HCT116 (cell line): ENCODE results near the gene GRAMD4.

Source experiments
- ELF1 ChIP-seq: IDR thresholded peaks from 2 replicates; pipeline ENCODE4 v1.6.1; 2012; ENCODE audit warnings: low read depth, borderline replicate concordance
- EZH2 ChIP-seq: fragments of 200-600 bp; sonication (generic); IDR thresholded peaks from 2 replicates; pipeline ENCODE4 v1.6.1; 2017; ENCODE audit warnings: antibody characterized with exemption, mixed run types
- POLR2A ChIP-seq: IDR thresholded peaks from 2 replicates; pipeline ENCODE4 v1.7.0; 2011; ENCODE audit warnings: borderline replicate concordance; ENCODE audit not compliant: insufficient read depth, insufficient read length; ENCODE audit errors: extremely low read depth
- POLR2AphosphoS5 ChIP-seq: IDR thresholded peaks from 2 replicates; pipeline ENCODE4 v1.6.1; 2011; ENCODE audit warnings: mild to moderate bottlenecking, low read depth, low read length, moderate library complexity
- SIN3A ChIP-seq: IDR thresholded peaks from 2 replicates; pipeline ENCODE4 v1.6.1; 2012; ENCODE audit warnings: low read depth
- SP1 ChIP-seq: IDR thresholded peaks from 2 replicates; pipeline ENCODE4 v1.6.1; 2012; ENCODE audit warnings: low read depth
- TF ChIP-seq, protein P1 (sequence below), 3 experiments: fragments of 200-600 bp in 1 of 3; sonication (generic) in 1 of 3; IDR thresholded peaks in 2 of 3; conservative IDR thresholded peaks in 1 of 3; 2 replicates each; pipeline ENCODE4 v1.5.1; 2012 to 2017; ENCODE audit warnings: low read depth in 2 of 3, low read length in 2 of 3, antibody characterized with exemption in 1 of 3, borderline replicate concordance in 1 of 3, control low read depth in 1 of 3, mild to moderate bottlenecking in 1 of 3, mixed read lengths in 1 of 3, mixed run types in 1 of 3, moderate library complexity in 1 of 3; ENCODE audit not compliant: insufficient read depth in 1 of 3
- TF ChIP-seq, protein P2 (sequence below): IDR thresholded peaks from 2 replicates; pipeline ENCODE4 v1.6.1; 2012
- TF ChIP-seq, protein P3 (sequence below): IDR thresholded peaks from 2 replicates; pipeline ENCODE4 v1.6.1; 2011; ENCODE audit warnings: mild to moderate bottlenecking, low read length, moderate library complexity; ENCODE audit not compliant: insufficient replicate concordance; ENCODE audit errors: extremely low read depth
- TF ChIP-seq, protein P4 (sequence below): IDR thresholded peaks from 2 replicates; pipeline ENCODE4 v1.6.1; 2012

DNA sequence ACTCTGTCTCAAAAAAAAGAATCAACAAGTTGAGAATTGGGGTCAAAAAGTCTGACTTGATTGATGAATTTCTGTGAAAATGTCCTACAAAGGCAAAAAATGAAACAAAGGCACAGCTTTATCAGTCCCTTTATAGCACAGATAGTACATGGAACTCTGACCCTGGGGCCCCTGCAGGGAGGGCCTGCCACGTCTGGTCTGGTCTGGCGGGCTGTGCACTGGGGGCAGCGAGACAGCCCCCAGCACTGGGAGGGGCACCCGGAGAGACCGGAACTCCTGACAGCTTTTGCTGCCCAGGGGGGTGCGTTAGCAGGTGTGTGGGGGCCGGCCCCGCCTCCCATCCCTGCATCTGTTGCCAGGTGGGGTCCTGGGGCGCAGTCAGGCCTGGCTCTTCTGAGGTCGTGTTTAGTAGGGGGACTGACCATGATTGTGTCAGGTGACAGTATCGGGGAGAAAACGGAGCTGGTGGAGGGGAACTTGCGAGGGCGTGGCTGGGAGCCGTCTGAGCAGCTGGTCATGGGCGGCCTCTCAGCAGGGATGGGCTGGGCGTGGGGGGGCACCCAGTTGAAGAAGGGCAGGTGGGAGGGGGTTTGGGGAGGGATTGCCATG lies 51.7 kb downstream of the GRAMD4 start:
- TF ChIP-seq, protein P1, sequence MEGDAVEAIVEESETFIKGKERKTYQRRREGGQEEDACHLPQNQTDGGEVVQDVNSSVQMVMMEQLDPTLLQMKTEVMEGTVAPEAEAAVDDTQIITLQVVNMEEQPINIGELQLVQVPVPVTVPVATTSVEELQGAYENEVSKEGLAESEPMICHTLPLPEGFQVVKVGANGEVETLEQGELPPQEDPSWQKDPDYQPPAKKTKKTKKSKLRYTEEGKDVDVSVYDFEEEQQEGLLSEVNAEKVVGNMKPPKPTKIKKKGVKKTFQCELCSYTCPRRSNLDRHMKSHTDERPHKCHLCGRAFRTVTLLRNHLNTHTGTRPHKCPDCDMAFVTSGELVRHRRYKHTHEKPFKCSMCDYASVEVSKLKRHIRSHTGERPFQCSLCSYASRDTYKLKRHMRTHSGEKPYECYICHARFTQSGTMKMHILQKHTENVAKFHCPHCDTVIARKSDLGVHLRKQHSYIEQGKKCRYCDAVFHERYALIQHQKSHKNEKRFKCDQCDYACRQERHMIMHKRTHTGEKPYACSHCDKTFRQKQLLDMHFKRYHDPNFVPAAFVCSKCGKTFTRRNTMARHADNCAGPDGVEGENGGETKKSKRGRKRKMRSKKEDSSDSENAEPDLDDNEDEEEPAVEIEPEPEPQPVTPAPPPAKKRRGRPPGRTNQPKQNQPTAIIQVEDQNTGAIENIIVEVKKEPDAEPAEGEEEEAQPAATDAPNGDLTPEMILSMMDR (IDR thresholded peaks at IDR 0.05 in 2 of 3, conservative IDR thresholded peaks at IDR 0.05 in 1 of 3; ENCODE audit: borderline replicate concordance in 1 of 3, insufficient read depth in 1 of 3, low read depth in 2 of 3, low read length in 2 of 3): no peak
- TF ChIP-seq, protein P2, sequence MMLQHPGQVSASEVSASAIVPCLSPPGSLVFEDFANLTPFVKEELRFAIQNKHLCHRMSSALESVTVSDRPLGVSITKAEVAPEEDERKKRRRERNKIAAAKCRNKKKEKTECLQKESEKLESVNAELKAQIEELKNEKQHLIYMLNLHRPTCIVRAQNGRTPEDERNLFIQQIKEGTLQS: no peak
- TF ChIP-seq SIN3A (no peak), POLR2A (no peak), EZH2 (no peak), SP1 (no peak), ELF1 (no peak), POLR2AphosphoS5 (no peak)
- TF ChIP-seq, protein P3, sequence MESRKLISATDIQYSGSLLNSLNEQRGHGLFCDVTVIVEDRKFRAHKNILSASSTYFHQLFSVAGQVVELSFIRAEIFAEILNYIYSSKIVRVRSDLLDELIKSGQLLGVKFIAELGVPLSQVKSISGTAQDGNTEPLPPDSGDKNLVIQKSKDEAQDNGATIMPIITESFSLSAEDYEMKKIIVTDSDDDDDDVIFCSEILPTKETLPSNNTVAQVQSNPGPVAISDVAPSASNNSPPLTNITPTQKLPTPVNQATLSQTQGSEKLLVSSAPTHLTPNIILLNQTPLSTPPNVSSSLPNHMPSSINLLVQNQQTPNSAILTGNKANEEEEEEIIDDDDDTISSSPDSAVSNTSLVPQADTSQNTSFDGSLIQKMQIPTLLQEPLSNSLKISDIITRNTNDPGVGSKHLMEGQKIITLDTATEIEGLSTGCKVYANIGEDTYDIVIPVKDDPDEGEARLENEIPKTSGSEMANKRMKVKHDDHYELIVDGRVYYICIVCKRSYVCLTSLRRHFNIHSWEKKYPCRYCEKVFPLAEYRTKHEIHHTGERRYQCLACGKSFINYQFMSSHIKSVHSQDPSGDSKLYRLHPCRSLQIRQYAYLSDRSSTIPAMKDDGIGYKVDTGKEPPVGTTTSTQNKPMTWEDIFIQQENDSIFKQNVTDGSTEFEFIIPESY: no peak
- TF ChIP-seq, protein P4, sequence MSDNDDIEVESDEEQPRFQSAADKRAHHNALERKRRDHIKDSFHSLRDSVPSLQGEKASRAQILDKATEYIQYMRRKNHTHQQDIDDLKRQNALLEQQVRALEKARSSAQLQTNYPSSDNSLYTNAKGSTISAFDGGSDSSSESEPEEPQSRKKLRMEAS: no peak
